Coronary artery (tissue), 2 donors: ENCODE data around the gene PMEL.

Source experiments
- DNase-seq: peaks from one replicate; pipeline ENCODE4 v3.0.0-alpha.2; 2017; ENCODE audit warnings: low spot score
- H3K27ac ChIP-seq, 2 donors: fragments of 200-600 bp; sonication (generic); one replicate each; pipeline ENCODE4 v1.5.1; 2016 to 2019
- H3K4me3 ChIP-seq: fragments of 200-600 bp; sonication (generic); 2 replicates; pipeline ENCODE4 v1.5.1; 2016; ENCODE audit warnings: mild to moderate bottlenecking, moderate library complexity
- TF ChIP-seq, protein P1 (sequence below): fragments of 200-600 bp; sonication (generic); IDR thresholded peaks from one replicate; pipeline ENCODE4 v1.5.1; 2019; ENCODE audit warnings: antibody characterized with exemption

The PMEL gene

DNA sequence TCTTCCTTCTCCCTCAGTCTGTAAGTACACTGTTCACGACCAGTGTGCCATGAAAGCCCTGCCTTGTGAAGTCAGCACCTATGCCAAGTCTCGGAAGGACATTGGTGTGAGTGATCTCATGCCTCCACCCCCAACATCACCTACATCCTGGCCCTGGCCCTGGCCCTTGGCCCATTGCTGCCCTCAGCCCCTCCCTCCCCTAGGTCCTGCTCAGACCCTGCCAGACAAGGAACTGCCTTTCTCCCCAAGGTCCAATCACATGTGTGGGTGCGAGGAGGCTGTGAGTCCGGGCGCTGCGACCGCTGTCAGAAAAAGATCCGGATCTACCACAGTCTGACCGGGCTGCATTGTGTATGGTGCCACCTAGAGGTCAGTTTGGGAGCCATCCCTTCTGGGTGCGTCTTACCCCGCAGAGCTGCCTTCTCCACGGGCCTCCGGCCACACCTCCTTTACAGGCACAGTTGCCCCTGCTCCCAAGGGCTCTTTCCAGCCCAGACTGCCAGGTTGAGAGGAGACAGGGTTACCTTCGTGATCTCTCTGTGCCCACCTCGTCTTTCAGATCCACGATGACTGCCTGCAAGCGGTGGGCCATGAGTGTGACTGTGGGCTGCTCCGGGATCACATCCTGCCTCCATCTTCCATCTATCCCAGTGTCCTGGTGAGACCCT is 25.6 kb downstream of the PMEL start:
- peak overlapping the region; percentile 27 for H3K4me3 ChIP-seq
- H3K27ac ChIP-seq, result peak overlapping the region; percentile 1 to 32
- DNase-seq, result peak; percentile 91
- TF ChIP-seq, protein P1, sequence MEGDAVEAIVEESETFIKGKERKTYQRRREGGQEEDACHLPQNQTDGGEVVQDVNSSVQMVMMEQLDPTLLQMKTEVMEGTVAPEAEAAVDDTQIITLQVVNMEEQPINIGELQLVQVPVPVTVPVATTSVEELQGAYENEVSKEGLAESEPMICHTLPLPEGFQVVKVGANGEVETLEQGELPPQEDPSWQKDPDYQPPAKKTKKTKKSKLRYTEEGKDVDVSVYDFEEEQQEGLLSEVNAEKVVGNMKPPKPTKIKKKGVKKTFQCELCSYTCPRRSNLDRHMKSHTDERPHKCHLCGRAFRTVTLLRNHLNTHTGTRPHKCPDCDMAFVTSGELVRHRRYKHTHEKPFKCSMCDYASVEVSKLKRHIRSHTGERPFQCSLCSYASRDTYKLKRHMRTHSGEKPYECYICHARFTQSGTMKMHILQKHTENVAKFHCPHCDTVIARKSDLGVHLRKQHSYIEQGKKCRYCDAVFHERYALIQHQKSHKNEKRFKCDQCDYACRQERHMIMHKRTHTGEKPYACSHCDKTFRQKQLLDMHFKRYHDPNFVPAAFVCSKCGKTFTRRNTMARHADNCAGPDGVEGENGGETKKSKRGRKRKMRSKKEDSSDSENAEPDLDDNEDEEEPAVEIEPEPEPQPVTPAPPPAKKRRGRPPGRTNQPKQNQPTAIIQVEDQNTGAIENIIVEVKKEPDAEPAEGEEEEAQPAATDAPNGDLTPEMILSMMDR, result peak; percentile 87

DNA sequence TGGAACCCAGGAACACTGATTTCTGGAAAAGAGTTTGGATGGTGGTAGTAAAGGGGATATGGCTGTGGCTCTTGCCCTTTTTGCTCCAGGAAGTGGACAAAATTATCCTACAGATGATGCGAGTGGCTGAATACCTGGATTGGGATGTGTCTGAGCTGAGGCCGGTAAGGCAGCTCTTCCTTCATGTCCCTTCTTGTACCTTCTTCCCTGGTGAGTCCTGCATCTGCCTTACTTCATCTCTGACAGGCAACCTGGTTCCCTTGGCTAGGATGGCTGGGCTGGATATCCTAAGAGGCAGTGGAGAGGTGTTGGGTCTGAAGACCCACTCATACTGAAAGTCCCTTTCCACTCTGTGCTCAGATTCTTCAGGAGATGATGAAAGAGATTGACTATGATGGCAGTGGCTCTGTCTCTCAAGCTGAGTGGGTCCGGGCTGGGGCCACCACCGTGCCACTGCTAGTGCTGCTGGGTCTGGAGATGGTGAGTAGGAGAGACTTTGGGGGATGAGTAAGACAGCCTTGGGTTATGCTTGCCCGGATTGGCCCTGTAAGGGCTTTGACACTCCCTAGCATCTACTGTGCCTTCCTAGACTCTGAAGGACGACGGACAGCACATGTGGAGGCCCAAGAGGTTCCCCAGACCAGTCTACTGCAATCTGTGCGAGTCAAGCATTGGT is 26.9 kb downstream of the PMEL start:
- Histone ChIP-seq H3K27ac (no peak overlapping the region), H3K4me3 (no peak overlapping the region)
- no peak for DNase-seq
- TF ChIP-seq, protein P1, result no peak

DNA sequence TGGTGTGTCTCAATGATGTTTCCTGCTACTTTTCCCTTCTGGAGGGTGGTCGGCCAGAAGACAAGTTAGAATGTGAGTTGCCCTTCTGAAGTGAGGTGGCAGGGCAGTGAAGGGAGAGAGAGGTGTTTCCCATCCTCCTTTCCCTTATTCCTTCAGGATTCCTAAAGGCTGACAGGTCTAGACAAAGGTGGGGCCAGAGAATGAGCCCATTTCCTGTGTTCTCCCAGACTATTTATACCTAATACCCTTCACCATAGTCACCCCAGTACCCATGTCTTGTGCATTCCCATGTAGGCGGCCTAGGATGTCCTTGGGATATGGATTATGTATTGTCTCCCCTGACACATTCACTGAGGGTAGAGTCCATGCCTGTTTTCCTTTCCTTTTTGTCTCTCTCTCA is 27.9 kb downstream of the PMEL start:
- Histone ChIP-seq H3K4me3 (no peak overlapping the region), H3K27ac (no peak overlapping the region)
- TF ChIP-seq, protein P1, result no peak
- DNase-seq, result no peak

DNA sequence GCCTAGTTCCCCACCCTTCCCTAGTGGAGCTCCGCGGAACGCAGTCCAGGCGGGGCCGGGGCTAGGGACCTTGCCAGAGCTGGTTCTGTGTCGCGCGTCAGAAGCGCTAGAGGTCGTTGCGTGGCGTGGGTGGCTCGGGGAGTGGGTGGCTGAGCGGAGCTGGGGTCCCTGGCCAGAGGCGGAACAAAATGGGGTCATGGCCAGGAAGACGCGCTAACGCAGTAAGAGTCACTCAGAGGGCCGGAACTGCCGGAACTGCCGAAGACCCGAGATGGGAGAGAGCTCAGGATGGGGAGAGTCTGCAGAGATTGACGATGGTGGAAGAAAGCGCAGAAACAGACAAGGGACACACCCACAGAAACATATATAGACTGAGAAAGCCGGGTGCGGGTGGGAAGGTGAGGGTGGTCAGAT is 30.1 kb downstream of the PMEL start:
- Histone ChIP-seq H3K4me3 (peak overlapping the region; percentile 54), H3K27ac (peak overlapping the region in 1 of 2 donors; percentile 64)
- TF ChIP-seq, protein P1, result no peak
- DNase-seq, result no peak

DNA sequence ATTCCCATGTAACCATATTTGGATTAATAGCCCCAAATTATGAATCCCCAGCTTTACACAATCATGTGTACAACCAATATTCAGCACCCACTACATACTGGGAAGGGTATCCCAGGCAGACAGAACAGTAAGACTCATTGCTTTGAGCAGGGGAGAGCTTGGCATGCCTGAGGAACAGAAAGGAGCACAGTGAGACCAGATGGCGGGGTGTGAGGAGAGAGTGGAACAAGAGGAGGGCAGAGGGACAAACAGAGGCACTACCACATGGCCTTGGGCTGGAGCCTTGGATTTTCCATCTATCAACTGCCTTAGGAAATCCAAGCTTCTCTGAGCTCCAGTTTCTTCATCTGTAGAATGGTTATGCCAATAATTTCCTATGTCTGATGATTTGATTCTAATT is 31.1 kb downstream of the PMEL start:
- TF ChIP-seq, protein P1, result no peak
- H3K4me3 ChIP-seq, result no peak overlapping the region
- DNase-seq, result no peak
- H3K27ac ChIP-seq, result no peak overlapping the region

DNA sequence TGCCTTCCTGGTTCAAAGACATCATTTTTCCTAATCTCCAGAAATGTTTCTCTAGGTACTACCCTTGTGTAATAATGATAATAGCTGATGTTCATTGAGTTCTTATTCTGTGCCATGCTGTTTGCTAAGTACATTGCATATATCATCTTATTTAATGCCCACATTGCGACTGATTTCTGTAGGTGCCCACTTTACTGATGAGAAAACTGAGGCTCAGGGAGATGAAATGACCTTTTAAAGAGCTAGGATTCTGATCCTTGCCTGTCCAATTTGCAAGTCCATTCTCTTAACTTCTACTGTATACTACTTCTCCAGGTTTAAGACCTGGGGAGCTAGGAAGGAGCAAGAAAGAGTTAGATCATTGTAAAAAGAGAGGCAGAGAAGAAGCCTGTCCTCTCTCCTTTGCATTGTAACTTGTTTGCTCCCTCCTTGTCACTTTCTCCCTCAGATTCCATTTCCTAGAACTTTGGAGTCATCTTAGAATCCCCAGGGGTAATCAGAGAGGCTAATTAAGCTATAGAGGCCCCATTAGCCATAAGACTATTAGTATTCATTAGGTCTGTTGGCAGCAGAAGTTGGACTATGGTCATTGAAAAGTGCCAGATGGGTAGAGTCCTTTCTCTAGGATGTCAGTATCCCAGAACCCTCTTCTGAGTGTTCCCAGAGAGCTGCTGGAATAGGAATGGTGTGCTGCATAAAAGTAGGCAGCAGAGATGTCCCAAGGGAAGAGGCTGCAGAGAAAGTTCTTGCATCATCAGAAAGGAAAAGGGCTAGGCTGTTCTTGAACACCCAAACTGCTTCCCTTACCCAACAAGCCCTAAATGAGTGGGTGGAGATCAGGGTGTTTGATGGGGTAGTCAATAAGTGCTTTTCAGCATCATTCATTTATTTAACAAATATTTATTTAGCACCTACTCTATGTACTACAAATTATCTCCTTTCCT is 31.8 kb downstream of the PMEL start:
- H3K4me3 ChIP-seq, result no peak overlapping the region
- peak overlapping the region in 1 of 2 donors; percentile 87 for H3K27ac ChIP-seq
- TF ChIP-seq, protein P1, result no peak
- no peak for DNase-seq
